ENCODE measurements around the gene CLPTM1. TPM values are rescaled to one million over a fixed set of nuclear protein-coding genes. Genes with fewer than 3 reads are reported as not detected.

Gene CLPTM1
- total RNA-seq, 1 experiment from 2014 or later = 102 TPM

GRCh38 chr19:45041125-45041524 is 85.9 kb downstream of the CLPTM1 start:
- no peak overlapping the region for H3K9ac ChIP-seq (ENCODE audit: low read length)
- BruUV-seq (replicated peaks) = no TSS peak
- H3K27me3 ChIP-seq (ENCODE audit: insufficient read depth, low read length) = no peaks in the 10 kb centered on the region
- ChIA-PET RAD21 (ENCODE audit: low non-redundant PET in 1 of 2, low total read pairs in 2 of 2, uncharacterized antibody in 2 of 2, unreplicated experiment in 2 of 2) (no interaction called here), POLR2A (no interaction called here), CTCF (no interaction called here)
- peaks cover 70% of the 10 kb centered on the region for H3K79me2 ChIP-seq (ENCODE audit: insufficient read depth, low read length)
- H4K20me1 ChIP-seq (ENCODE audit: insufficient read depth) = peaks cover 15% of the 10 kb centered on the region; the same call in 1 of the 2 replicates
- peaks cover 7 to 9% of the 10 kb centered on the region in 2 experiments for H3K4me1 ChIP-seq (ENCODE audit: control insufficient read depth in 1 of 2, insufficient read depth in 2 of 2, low read length in 2 of 2)
- H3K9me2 ChIP-seq (ENCODE audit: insufficient read depth) = no peaks in the 10 kb centered on the region
- H3K4me2 ChIP-seq (ENCODE audit: low read length) = no peak overlapping the region
- TF ChIP-seq SP1 (IDR thresholded peaks at IDR 0.05; ENCODE audit: low read depth) (no peak), ZBTB33 (IDR thresholded peaks at IDR 0.05; ENCODE audit: extremely low read depth, insufficient replicate concordance, low read length) (no peak), CTCF (IDR thresholded peaks at IDR 0.05 in 2 of 3, conservative IDR thresholded peaks at IDR 0.05 in 1 of 3; ENCODE audit: borderline replicate concordance in 1 of 3, insufficient read depth in 1 of 3, low read depth in 2 of 3, low read length in 2 of 3) (no peak), EZH2phosphoT487 (IDR thresholded peaks at IDR 0.05; ENCODE audit: borderline replicate concordance) (no peak), POLR2A (IDR thresholded peaks at IDR 0.05; ENCODE audit: borderline replicate concordance, extremely low read depth, insufficient read depth, insufficient read length) (no peak), CEBPB (IDR thresholded peaks at IDR 0.05; ENCODE audit: low read depth) (no peak), MAX (IDR thresholded peaks at IDR 0.05) (no peak), FOSL1 (IDR thresholded peaks at IDR 0.05; ENCODE audit: low read depth) (no peak), ZNF274 (IDR thresholded peaks at IDR 0.05; ENCODE audit: low read depth, low read length) (no peak), SIN3A (IDR thresholded peaks at IDR 0.05; ENCODE audit: low read depth) (no peak), JUND (IDR thresholded peaks at IDR 0.05) (no peak), ATF3 (IDR thresholded peaks at IDR 0.05) (no peak), ZFX (IDR thresholded peaks at IDR 0.05) (no peak), ELF1 (IDR thresholded peaks at IDR 0.05; ENCODE audit: borderline replicate concordance, low read depth) (no peak), REST (IDR thresholded peaks at IDR 0.05; ENCODE audit: low read depth) (no peak), SRF (IDR thresholded peaks at IDR 0.05; ENCODE audit: low read depth) (no peak), RAD21 (IDR thresholded peaks at IDR 0.05; ENCODE audit: low read depth) (no peak), YY1 (IDR thresholded peaks at IDR 0.05; ENCODE audit: extremely low read depth, insufficient replicate concordance, low read depth, low read length) (no peak)
- no peak overlapping the region for H3K4me3 ChIP-seq (replicated peaks in 1 of 2; ENCODE audit: low read depth in 1 of 2, low read length in 2 of 2)
- intact Hi-C loops (cut with micrococcal nuclease) = no loop called here
- H2AFZ ChIP-seq (ENCODE audit: low read depth, low read length, poor library complexity, severe bottlenecking) = no peak overlapping the region
- peaks cover 38 to 42% of the 10 kb centered on the region in 2 experiments for H3K36me3 ChIP-seq (ENCODE audit: control insufficient read depth in 1 of 2, insufficient read depth in 2 of 2, low read length in 2 of 2)
- DNase-seq (ENCODE audit: low read depth, low spot score) = no peak
- ATAC-seq = no peak
- no peak overlapping the region for H3K27ac ChIP-seq (ENCODE audit: low read depth, low read length)
- no peaks in the 10 kb centered on the region for H3K9me3 ChIP-seq (ENCODE audit: control insufficient read depth in 1 of 2, insufficient read depth in 1 of 2, low read depth in 1 of 2, low read length in 2 of 2)
